GM23338 (cell line): ENCODE results near the gene HAGH.

Experiments used
- CREB1 ChIP-seq: fragments of 250-450 bp; sonication (Bioruptor Pico); IDR thresholded peaks from 2 replicates; pipeline ENCODE4 v1.5.0; 2020; ENCODE audit warnings: low read depth, mild to moderate bottlenecking, moderate library complexity
- CTCF ChIP-seq, 2 experiments: fragments of 200-600 bp in 1 of 2; sonication (generic) in 1 of 2; conservative IDR thresholded peaks; 2 replicates each; pipeline versions ENCODE4 v1.5.1 to v1.6.1; 2016 to 2017; ENCODE audit warnings: antibody characterized with exemption in 2 of 2, low read depth in 2 of 2, mild to moderate bottlenecking in 2 of 2, moderate library complexity in 1 of 2
- EZH2 ChIP-seq: fragments of 200-600 bp; sonication (generic); IDR thresholded peaks from one replicate; pipeline ENCODE4 v1.8.0; 2017; ENCODE audit warnings: antibody characterized with exemption, mild to moderate bottlenecking, low read depth; ENCODE audit not compliant: unreplicated experiment
- EZH2phosphoT487 ChIP-seq: fragments of 200-600 bp; sonication (generic); IDR thresholded peaks from one replicate; pipeline ENCODE4 v1.8.1; 2018; ENCODE audit warnings: antibody characterized with exemption; ENCODE audit not compliant: unreplicated experiment
- POLR2AphosphoS5 ChIP-seq: IDR thresholded peaks from 2 replicates; pipeline ENCODE4 v1.6.1; 2016; ENCODE audit warnings: antibody characterized with exemption, low read depth
- REST ChIP-seq: IDR thresholded peaks from one replicate; pipeline ENCODE4 v1.6.1; 2018; ENCODE audit warnings: antibody characterized with exemption; ENCODE audit not compliant: unreplicated experiment
- ZNF331 ChIP-seq: fragments of 250-450 bp; sonication (Bioruptor Pico); IDR thresholded peaks from 2 replicates; pipeline ENCODE4 v1.5.0; 2020; ENCODE audit warnings: low read depth, mild to moderate bottlenecking, moderate library complexity
- TF ChIP-seq, protein P1 (sequence below): IDR thresholded peaks from 2 replicates; pipeline ENCODE4 v1.6.1; 2016; ENCODE audit warnings: antibody characterized with exemption

DNA sequence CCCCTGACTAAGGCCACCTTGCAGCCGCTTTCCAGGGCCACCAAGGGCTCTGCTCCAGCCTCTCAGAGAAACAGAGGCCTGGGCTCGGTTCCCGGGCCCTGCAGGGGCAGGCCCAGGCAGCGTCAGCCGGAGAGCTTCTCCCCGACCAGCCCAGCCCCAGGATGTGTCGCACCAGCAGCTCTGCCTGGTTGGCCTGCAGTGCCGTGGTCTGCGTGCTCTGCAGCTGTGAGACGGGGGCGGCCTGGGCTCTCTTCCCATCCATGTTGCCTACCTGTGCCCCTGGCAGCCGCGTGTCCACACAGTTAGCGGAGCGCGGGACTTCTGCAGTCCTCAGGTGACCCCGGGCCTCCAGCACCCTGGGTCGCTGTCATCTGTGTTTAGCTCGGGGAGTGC is 37.9 kb downstream of the HAGH start:
- TF ChIP-seq CTCF (conservative IDR thresholded peaks at IDR 0.05; ENCODE audit: low read depth in 2 of 2): no peak
- TF ChIP-seq REST: no peak
- no peak for TF ChIP-seq EZH2
- TF ChIP-seq, protein P1, sequence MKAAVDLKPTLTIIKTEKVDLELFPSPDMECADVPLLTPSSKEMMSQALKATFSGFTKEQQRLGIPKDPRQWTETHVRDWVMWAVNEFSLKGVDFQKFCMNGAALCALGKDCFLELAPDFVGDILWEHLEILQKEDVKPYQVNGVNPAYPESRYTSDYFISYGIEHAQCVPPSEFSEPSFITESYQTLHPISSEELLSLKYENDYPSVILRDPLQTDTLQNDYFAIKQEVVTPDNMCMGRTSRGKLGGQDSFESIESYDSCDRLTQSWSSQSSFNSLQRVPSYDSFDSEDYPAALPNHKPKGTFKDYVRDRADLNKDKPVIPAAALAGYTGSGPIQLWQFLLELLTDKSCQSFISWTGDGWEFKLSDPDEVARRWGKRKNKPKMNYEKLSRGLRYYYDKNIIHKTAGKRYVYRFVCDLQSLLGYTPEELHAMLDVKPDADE: no peak
- no peak for TF ChIP-seq POLR2AphosphoS5
- no peak for TF ChIP-seq EZH2phosphoT487
- no peak for TF ChIP-seq CREB1 (CRISPR knock-in tag)
- TF ChIP-seq ZNF331 (CRISPR knock-in tag): no peak
